CD4-positive, alpha-beta T cell treated with Interleukin-2 at 100 ng/mL for 4 hours (primary cell): ENCODE data around the gene KCNJ4.
"Not testable (repeated sequence)": the region's sequence is repeated elsewhere in the genome, so short reads cannot be mapped to it uniquely, and the experiment has no call there.

Experiments used
- DNase-seq: peaks from one replicate; pipeline ENCODE4 v3.0.0-alpha.2; 2020; ENCODE audit warnings: low spot score

Gene KCNJ4

DNA sequence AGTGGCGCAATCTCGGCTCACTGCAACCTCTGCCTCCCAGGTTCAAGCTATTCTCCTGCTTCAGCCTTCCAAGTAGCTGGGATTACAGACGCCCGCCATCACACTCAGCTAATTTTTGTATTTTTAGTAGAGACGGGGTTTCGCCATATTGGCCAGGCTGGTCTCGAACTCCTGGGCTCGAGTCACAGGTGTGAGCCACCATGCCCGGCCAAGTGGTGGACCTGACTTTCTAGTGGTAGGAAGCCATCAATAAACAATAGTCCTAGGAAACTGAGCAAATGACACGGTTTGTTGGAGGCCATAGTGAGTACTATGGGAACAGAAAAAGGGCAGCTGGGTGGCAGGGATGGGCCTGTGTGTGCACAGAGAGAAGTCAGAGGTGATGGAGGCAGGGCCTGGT is 15.2 kb upstream of the KCNJ4 start:
- DNase-seq: not testable (repeated sequence)

DNA sequence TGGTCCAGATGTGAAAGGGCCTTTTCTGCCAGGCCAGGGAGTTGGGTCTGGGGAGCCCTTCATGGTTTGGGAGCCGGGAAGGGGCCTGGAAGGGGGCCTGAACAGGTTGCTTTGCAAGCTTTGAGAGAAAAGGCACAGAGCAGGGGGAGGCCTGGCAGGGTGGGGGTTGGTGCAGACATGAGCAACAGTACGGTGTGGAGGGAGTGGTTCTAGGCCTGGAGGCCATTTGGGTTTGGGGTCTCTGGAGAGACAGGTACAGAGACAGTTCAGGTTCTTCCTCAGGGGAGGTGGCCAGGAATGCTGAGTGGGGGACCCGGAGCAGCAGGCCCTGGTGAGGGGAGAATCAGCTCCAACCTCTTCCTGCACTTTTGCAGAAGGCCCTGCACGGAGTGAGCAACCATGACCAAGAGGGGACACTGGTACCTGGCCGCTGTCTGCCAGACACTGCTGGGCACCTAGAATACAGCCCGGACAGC is 14.3 kb upstream of the KCNJ4 start:
- DNase-seq: no peak

DNA sequence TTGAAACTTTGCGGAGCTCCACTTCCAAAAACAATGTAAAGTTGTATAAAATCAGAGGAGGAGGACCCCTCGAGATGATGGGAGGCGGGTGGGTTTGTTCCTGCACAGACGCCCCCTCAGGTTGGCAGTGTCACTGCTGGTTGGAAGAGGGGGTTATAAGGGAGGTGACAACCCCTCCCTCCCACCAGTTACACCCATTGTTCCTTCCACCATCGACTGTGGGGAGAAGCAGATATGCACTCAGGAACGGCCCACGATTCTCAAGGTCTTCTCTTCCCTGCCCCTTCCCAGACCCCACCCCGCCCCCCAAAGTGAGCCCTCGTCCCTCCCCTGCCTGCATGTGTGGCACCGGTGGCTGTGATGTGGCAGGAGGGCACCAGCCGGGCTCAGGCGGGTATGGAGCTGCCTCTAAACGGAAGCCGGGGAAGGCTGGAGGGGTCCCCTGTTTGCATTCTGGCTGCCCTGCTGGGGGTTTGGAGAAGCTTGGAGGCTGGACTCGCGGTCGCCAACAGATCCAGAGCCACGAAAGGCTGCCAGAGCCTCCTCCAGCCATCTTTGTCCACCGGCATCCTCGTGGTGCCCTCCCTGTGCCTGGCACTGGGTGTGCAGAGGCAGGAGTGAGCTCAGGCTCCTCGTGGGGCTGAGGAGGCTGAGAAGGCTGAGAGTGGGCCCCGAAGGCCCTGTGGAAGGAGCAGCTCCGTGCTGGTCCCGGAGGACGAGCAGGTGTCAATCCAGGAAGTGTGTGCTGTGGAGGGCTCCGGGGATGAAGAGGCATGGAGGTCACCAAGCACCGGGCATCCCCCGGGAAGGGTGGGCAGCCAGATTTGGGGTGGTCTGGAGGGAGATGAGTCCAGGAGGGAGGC is 13.7 kb upstream of the KCNJ4 start:
- DNase-seq: no peak

DNA sequence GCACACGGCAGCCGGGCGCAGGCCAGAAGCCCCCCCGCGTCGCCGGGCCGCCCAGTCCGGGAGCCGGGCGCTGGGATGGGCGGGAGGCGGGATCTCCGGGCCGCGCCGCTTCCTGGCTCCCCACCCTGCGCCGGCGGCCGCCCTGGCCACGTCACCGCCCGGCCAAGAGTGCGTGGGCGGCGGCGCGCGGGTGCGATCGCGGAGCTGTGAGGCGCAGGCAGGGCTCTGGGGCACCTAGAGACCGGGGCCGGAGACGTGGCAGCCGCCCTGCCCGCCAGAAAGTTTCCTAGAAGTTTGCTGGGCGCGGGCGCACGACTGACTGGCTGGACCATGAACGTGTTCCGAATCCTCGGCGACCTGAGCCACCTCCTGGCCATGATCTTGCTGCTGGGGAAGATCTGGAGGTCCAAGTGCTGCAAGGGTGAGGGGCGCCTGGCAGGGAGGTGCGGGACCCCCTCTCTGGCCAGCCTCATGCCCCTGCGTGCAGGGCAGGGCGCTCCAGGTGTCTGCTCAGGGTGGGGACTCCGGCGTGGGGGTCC is 13.0 kb upstream of the KCNJ4 start, which contains the start of gene KDELR3:
KDELR3 (plus strand) TSS at position 193 of the 539 bp plus-strand sequence; CDS start at position 331, 138 bp downstream.
- DNase-seq: peak; percentile 26

DNA sequence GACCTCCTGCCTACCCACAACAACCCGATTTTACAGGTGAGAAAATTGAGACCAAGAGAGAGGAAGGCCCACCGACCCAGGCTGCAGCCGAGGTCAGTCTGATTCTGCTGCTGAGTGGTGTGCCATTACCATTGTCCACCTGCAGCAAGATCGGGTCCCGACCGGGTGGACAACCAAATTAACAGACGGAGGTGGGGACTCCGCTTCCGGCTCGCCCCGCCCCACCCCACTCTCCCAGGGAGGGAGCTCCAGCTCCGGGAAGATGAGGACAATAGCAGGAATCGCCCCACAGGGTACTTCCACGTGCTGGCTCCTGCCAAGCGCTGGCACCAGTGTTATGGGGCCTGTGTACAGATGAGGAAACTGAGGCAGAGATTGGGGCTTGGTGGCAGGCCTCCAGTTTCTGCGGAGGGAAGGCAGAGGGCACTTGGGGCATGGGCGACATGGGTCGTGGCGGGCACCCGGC is 12.5 kb upstream of the KCNJ4 start:
- DNase-seq: no peak

DNA sequence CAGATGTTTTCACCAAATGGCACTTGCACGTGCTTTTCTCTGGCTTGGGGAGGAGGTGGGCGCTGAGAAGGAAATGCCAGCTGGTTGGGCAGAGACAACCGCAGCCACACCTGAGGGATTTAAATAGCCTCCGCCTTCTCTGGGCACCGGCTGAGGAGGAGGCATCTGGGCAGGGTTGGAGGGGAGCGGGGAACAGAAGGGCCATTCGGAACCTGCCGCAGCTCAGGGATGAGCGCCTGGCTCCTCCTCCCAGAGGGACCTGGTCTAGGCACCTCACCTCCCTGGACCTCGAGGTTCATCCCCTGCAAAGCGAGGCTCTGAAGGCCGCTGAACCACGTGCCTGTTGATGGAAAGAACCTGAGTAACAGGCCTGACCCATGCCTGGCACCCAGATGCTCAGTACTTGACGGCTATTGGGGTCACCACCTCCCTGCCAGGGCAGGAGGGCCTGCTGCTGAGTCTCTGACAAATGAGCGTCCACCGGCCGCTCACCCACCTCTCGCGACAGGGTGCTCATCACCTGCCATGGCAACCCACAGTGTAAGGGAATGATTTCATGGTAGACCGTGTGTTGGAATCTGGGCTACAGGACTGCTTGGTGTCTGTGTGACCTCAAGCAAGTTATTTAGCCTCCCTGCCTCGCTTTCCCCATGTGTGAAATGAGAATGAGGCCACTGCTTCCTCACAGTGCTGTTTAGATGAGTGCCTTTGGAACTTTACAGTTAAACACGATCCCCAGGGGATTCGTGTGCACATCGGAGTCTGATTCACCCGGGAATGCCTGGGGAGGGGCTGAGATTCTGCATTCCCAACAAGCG is 10.9 kb upstream of the KCNJ4 start:
- DNase-seq: no peak

DNA sequence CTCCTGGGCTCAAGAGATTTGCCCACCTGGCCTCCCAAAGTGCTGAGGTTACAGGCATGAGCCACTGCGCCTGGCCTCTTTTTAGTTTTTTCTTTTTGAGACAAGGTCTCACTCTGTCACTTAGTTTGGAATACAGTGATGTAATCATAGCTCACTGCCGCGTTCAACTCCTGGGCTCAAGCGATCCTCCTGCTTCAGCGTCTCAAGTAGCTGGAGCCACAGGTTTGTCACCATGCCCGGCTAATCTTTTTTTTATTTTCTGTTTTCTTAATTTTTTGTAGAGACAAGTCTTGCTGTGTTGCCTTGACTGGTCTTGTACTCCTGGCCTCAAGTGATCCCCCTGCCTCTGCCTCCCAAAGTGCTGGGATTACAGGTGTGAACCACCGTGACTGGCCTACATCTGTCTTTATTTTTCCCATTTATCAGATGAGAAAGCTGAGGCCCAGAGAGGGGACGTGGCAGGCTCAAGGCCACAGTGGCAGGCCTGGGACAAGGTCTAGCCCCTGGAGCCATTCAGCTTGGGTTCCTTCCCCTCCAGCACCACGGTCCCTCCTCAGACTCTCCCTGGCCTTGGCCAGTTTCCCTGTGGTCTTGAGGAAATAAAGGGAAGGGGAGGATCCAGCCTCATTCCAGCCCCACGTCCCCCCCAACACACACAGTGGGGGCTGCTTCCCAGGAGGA is 10.1 kb upstream of the KCNJ4 start:
- no peak for DNase-seq

DNA sequence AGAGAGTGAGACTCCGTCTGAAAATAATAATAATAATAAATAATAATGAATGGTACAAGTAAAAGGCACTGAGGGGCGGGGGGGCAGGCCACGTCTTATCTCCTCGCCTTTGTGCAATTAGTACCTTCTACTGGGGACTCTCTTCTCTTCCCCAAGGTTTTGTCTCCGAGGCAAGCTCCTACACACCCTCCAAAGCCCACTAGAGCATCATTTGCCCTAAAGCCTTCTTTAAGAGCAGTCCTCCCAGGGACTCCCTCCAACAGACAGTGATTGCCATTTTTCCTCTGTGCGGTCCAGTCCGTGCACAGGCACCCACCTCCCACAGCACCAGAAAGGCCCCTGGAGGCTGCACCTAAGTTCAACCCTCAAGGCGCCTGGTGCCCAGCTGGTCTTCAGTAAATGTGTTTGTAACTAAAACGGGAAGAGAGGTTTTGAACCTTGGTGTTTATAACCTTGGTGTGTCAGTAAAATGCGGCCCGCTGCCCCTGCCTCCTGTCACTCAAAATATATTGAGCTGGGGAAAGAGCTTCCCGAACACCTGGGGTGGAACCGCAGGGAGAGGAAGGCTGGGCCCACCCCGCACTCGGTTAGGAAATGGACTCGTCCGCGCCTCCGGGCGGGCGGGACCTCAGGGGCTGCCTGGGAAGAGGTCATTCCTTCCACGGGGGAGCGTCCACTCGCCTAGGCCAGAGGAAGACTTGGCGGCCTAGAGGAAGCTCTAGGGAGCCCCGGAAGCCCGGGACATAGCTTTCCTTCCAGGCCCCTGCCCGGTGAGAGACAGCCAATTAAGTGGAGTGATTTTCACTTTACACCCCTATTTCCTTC is 8.2 kb upstream of the KCNJ4 start:
- DNase-seq: no peak

DNA sequence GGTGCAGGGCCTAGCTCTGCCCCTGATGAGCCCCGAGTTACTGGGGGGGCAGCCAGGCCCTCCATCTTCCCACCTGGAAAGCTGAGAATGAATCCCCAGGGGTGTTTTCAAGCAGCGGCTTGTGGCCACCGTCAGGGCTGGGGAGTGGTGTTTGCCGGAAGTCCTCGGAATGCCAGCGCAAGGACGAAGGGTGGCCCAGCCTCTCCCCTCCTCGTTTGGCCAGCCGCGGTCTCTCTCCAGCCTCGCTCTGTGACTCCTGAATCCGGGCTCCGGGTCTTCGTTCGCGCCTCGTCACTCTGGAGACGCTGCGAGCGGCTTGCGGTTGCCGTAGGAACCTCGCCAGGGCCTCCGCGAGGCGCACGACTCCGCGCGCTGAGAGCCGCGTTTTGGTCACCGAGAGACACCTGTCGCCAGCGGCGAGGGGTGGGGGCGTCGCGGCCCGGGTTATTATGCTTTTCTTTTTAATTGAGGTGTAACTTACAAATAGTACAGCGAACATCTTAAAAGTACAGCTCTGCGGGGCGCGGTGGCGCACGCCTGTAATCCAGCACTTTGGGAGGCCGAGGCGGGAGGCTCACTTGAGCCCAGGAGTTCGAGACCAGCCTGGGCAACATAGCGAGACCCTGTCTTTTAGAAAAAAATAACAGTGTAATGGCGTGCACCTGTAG is 6.5 kb upstream of the KCNJ4 start:
- DNase-seq: peak; percentile 32

DNA sequence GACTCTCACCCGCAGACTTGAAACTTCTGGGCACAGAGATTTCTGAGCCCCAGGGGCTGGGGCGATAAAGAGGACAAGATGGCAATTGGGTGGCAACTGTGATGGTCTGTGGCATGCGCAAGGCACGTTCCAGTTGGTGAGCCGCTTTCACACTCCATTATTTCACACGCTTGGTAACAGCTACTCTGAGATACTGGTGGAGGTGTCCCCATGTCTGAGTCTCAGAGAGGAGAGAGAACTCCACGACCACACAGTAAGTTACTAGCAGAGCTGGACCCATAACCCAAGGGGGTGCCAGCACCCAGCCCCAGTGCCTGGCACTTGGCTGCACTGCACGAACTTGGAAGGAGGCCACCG is 6.0 kb upstream of the KCNJ4 start:
- DNase-seq: no peak

DNA sequence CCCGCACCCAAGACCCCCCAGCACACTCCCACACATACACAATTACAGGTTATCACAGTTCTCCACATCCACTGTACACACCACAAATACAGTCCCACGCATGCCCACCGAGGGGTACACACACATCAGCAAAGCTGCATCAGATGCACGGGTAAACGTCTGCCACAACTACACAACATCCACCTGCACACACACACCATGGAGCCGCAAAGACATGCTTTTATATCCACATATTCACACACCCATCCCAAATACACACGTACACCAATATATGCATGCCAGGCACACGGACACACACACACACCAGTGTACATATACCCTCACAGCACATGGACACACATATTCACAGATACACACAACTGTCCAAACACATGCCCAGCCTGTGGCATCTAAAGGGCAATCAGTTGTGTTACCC is 5.4 kb upstream of the KCNJ4 start:
- DNase-seq: no peak

DNA sequence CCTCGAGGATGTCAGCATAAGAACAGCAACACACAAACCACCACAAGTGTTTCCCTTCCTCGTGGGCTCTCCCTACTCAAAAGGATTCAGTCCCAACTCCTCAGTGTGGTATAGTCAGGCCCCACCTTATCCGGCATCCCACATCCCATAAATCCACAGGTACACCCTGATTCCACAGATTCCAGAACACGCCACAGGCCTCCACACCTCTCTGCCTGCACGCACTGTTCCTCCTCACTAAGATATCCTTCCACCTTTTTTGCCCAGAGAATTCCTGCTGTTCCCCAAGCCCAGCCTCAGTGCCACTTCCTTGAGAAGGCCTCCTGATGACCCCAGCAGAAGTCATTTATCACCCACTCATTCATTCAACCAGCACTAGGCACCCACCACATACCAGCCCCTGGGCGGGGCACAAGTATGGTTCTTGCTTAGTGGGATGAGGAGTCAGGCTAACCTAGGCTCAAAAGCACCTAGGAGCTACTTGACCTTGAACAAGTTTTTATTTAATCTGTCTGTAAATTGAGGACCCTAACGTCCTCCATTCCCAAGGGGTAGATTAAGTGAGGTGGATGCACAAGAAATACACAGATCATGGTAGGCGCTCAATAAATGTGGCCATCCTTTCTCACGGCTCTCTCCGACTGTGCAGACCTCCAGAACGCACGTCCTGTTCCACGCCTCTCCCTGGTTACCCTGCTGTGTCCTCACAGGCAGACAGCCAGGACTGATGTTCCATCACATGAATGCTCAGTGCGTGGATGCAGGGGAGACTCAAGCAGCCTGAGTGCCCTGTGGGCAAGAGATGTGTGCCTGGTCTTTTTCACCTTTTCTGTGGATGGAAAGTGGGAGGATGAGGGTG is 2.1 kb upstream of the KCNJ4 start:
- DNase-seq: no peak

DNA sequence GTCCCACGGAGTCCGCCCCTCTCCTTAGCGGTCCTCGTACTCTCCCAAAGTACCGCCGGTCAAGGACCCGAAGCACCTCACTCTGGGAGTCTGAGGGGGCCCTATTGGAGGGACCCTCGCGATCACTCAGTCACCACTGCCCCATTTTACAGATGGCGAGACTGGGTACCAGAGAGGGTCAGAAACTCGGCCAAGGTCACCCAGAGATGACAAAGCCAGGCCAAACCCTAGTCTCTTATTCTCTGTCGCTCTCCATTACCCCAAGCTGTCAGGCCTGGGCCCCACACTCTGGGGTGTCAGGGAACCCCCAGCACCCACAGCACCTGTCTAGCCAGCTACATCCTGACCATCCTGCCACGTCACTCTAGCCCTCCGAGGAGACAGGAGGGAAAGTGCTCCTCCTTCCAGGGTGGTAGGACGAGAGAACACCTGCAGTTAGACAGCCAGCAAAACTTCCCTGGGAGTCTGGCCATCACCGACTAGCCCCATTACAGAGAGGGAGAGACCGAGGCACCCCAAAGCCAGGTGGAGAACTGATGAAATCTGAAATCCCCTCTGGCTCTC is 1.4 kb upstream of the KCNJ4 start:
- DNase-seq: no peak

DNA sequence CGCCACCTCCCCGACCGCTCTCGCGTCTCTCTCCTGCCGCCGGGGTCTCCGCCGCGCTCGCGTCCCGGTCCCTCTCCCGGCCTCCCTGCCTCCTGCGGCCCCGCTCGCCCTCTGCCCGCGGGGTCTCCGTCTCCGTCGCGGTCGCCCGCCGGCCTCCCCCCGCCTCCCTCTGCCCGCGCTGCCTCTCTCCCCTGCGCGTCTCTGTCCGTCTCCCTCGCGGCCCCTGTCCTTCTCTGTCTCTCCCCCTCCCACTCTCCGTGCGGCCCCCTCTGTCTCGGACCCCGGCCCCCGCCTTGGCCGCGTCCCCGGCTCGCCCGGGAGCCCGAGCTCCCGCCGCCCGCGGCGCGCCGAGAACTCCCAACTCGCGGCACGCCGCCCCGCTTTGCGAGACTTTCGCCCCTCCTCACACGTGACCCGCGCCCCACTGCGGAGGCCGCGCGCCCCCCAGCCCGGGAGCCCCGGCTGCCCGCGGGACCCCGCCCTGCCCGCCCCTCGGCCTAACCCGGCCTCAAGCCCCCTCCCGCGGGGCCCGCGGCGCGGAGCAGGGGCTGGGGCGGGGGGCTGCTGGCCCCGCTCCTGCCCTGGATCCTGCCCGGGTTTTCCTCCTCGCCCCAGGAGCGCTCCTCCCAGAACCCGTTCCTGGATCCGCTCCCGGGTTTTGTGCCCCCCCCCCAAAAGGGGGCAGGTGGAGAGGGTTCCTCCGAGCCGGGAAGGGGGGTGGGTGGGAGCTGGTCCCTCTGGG is 702 bp upstream of the KCNJ4 start:
- no peak for DNase-seq

DNA sequence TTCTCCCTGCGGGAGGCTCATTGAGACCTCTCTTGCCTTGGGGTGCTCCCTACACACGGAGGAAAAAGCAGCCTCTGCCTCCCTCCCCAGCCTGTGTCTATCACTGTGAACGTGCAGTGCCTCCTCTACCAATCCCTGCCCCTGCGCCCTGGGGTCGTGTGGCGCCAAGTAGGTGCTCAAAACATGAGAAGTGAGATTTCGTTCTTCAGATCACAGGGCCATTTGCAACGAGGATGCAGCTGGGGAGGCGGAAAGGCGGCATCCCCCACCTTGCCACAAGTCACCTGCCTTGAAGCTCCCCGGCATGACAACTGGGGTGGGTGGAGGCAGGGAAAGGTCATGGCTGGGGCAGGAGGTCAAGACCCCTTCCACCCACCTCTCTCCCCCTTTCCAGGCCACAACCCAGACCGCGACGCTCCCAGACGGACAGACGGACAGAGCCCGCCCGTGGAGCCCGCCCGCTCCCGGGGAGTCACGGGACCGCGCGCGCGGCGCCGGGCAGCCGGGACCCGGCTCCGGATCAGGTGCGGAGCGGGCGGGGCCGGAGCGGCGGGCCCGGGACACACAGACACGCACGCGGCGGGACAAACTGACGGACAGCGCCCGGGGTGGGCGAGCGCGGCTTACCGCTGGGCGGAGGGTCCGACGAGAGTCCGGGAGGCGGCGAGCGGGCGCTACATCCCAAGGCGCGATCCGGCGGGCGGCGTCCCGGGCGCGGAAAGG is 485 bp downstream of the KCNJ4 start:
- DNase-seq: no peak

DNA sequence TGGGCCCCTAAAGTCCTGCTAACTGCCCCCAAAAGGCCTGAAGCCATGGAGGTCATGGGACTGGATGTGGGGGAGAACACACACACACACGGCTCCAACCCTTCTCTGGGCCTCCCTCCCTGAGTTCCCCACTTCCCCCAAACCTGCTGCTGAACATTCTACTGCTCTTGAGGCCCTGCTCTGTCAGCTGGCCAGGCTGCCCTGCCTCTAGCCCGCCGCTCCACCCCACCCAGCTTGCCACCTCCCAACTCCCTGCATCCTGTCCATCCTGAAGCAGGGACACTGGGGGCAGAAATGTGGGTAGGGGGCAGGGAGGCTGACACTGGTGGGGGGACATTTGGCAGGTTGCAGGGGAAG is 1.0 kb downstream of the KCNJ4 start:
- no peak for DNase-seq

DNA sequence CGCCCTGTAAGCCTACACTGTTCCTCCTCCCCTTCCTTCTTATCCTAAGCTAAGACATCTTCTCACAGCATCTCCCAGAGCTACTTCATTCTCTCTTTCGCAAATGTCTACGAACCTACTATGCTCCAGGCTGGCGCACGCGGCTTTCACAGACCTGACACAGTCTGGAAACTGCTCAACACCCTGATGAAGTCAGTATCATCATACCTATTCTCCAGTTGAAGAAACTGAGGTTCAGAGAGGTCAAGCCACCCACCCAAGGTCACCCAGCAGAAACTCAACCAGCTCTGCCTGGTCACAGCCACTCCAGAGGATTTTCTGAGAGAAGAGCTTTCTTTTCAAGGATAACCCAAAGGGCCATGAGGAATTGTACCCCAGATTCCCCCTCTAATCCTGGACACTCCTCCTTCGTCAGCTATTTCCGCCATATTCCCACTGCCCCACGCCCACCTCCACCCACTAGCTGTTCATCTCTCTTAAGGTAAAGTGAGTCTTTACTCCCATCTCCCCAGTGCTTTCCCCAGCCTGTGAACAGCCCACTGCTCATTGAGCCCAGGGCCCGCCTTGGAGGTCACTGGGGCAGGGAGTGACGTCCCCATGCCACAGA is 1.8 kb downstream of the KCNJ4 start:
- no peak for DNase-seq
